ENCODE measurements around the gene OTP.

Gene OTP

DNA sequence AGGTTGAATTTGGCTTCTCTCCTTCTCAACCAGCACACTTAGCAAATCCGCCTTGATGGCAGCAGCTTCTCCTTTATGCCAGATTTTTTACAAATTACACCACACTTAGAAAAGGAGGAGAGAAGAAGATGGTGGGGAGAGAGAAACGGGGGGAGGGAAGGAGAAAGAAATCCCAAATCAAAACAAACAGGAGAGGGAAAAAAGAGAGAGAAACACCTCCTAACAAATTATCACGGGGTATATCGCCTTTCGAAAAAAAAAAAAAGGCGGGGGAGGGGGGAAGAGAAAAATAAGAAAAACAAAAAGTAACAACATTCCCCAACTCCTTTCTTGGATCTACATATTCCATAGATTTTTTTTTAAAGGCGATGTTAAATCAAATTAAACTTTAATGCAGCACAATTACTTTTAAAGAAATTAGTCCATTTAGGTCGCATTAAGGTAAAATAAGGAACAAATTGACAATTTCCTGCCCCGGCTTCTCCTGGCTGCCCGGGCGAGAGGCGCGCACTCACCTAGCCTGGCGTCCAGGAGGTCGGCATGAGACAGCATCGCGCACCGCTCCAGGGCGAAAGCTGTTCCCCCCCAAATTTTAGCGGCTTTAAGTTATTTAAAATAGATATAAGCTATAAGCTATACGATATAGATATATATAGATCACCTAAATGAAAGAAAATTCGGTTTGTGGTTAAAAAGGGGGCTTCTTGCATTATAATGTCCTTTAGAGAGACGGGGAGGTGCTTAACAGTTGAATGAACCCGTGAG, at the start of gene OTP:
Gene OTP (minus strand): TSS at position 716 of the 765 bp plus-strand sequence. CDS start 164 bp downstream, at position 552.
- DNase-seq (ENCODE audit: low read depth), result no peak

GRCh38 chr5:77683171-77683732, 44.7 kb upstream of the OTP start:
- no peak for DNase-seq (ENCODE audit: low read depth)

- no peak for DNase-seq (ENCODE audit: low read depth)
Observed at GRCh38 chr5:77670526-77670925, 32.0 kb upstream of the OTP start.

DNA sequence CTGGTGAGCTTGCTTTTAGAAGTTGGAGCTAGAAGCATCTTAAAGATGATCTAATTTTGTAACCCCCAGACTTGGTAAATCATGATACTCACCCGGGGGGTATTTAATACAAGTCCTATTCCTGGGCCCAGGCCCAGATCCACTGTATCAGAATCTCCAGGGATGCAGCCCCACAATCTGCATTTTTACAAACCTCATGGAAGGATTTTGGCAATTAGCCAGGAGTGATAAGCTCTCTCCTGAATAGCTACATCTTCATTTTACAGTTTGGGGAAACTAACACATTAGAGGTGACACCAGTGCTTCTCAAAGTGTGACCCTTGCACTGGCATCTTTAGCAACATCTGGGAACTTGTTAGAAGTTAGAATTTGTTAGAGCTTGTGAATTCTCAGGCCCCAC, 31.2 kb upstream of the OTP start:
- DNase-seq (ENCODE audit: low read depth), result no peak

DNA sequence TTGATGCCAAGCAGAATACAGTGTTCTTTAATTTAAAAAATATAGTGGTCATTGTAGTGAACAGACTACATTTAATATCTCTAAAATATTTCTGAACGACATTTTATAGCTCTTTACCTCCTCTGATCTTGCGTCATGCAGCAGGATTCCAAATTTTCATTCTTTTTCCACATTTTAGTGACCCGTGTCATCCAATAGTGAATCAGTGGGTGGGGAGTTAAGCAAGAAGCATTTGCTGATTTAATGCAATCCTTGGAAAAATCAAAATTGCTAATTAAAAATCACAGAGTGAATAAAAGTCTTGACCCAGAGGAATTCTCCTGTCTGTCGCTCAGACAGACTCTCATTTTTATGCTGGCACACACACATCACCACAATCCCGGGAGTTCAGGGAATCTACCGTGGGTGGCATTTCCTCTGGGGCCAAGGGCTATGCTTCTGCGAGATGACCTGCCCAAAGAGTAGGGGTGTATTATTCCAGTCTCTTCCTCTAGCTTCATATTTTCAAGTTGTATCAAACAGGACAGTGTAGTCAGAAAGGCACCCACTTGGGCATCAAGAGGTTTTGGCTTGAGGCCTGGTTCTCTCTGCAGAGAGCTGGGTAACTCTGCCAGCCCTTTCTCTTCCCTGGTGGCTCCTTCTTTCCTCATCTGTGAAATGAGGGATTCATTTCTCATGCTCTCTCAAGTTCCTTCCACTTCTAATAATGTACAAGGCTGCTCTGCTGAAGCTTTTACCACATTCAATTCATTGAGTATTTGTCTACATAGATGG, 24.8 kb upstream of the OTP start:
- no peak for DNase-seq (ENCODE audit: low read depth)

- no peak for DNase-seq (ENCODE audit: low read depth)
Observed at GRCh38 chr5:77662635-77663034, 24.1 kb upstream of the OTP start.

DNA sequence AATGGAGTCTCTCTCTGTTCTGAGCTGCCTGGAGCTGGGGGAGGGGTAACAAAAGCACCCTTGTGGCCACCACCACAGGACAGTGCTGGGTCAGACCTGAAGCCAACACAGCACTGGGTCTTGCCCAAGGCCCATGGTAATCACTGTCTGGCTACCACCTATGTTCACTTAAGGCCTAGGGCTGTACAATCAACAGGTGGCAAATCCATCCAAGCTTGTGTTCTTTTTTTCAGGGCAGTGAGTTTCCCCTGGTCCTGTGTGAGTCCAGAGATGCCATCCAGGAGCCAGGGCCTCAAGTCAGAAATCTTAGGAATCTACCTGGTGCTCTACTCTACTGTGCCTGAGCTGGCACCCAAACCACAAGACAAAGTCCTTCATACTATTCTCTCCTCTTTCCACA, 20.1 kb upstream of the OTP start:
- no peak for DNase-seq (ENCODE audit: low read depth)

DNA sequence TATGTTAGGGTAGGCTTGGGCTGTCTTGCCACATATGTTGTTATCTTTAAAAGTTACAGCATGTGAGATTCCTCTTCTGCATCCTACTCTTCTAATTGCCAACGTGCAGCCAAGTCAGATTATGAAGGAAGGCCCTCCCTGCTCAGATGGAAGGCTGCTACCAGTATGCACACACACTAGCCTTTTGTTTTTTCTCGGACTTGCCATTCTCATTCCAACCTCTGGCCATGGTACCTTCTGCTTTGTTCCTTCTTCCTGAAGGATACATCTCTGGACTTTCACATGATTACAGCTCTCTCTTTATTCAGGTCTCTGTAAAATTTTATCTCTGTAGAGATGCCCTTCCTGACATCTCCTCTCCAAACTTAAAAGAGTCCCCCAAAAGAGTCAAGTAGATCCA, 12.8 kb upstream of the OTP start:
- DNase-seq (ENCODE audit: low read depth), result no peak

- no peak for DNase-seq (ENCODE audit: low read depth)
Observed at GRCh38 chr5:77650686-77651085, 12.2 kb upstream of the OTP start.

GRCh38 chr5:77649776-77650175, 11.3 kb upstream of the OTP start:
- DNase-seq (ENCODE audit: low read depth), result no peak

DNA sequence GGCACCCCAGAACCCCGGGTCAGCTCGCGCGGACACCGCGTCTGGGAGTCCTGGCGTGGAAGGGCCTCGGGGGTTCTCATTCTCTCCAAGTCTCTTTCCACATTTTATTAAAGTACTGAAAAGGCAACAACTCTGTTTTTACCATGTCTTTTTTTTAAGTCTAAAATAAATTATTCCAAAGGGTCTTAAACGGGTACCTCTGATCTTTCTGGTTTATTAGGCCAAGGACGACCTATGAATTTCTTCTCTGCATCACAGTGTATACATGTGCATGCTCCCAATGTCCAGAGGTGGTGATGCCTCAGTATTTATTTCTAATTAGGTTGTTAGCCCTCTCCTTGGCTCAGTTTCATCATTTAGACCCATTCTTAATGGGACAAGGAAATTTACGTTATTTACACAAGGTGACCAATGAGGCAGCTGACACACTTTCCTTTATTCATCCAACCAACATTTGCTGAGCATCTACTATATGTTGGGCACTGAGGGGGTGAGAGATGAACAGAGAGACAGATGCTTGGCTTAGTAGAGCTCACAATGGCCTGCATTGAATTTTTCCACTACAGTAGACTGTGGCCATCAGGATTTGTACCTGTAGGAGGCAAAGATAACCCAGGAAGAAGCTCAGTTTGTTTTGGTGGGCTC, 7.6 kb upstream of the OTP start:
- no peak for DNase-seq (ENCODE audit: low read depth)

DNA sequence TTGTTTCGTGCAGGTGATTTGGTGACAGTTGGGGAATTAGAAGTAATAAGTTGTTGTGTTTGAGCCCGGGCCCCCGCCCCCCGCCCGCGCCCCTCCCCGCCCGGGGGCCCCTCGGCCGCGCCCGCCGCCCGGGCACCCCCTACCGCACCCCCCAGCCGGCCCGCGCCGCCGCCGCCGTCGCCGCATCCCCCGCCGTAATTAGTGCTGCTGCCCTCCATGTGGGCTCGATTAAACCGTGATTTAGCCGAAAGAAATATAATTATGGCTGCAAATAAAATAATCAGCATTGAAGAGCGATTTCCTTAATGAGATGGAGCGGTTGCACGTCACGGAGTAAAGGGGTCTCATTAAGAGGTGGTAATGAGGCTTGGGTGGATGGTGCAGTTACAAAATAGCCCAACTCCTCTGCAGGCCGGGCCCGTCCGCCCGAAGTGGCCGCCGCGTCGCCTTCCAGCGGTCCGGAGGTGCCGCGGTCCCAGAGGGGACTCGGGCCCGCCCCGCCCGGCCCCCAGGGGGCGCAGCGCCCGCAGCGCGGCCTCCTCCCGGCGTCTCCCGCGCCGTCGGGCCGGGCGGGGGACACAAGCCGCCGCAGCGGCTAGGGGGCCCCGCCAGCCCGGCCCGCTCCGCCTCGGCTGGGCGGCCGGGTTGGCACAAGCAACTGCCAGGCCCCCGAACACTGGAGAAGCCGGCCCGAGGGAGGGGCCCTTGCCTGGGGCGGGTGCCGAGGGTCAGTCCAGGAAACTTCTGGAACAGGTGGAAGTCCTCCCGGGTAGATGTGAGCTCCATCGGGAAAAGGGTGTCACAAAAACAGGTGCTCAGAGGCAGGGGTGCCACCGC, 6.9 kb upstream of the OTP start:
- DNase-seq (ENCODE audit: low read depth), result no peak

GRCh38 chr5:77644371-77645157, 6.1 kb upstream of the OTP start:
- no peak for DNase-seq (ENCODE audit: low read depth)

DNA sequence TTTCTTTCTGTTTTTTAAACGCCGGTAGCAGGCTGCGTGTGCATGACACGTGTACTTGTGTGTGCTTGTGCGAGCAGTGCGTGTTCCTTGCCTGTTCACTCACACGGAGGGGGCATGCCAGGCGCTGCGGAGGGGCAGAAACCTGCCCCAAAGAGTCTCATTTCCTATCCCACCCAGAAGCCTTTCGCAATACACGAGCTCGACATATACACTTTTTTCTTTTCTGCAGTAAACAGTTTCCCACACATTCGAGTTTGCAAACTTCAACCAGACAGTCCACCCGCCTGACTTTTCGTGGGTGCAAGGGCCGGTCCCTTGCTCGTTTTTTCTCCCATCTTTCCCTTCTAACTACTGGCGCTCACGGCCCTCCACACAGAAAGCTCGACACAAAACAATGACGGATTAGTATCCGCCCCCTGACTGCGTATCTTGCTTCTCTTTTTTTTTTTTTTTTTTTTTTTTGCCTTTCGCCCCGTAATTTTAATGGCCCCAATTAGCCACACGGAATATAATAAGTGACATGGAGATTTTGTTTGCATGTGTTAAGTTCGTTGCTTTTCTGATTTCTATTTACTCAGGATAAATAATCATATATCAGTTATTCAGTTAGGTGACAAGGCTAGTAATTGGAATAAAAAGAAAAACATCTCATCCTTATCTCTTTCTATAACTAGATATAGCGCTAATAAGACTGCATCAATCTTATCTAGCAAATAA, 5.3 kb upstream of the OTP start:
- DNase-seq (ENCODE audit: low read depth), result no peak

- no peak for DNase-seq (ENCODE audit: low read depth)
Observed at GRCh38 chr5:77642738-77643653, 4.5 kb upstream of the OTP start.

DNA sequence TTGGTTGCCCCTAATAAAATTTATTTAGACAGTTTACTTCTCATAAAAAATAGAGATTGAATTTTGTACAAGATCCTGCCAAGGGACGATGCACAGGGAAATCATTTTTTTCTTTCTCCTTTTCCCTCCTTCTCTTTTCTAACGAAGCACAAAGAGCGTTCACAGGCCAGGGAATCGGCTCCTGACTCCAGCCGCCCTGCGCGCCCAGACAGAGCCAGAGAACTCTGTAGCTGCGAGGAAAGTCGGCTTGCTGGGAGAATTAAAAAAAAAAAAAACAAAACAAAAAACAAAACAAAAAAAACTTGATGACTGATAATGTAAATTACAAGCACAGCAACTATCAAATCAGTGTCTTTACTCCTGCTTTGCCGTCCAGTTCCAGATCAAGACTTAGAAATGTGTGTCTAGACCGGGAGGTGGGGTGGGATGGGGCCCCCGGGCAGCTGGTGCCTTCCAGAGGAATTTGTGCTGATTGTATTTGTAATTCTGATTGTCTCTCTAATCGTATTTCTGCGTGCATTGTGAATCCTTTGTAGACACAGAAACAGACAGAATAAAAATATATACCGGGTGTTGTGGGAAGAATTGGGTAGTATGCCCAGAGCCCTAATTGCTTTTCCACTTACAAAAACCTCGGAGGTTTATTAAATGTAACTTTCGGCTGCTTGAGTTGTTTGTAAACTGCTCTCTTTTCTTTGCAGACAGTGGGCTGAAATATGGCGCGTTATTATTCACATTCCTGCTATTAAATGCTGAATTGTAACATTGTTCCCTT, 3.6 kb upstream of the OTP start:
- no peak for DNase-seq (ENCODE audit: low read depth)

- DNase-seq (ENCODE audit: low read depth), result no peak
Observed at GRCh38 chr5:77641397-77641943, 3.0 kb upstream of the OTP start.

Data from stimulated activated CD8-positive, alpha-beta memory T cell treated with anti-CD3 and anti-CD28 coated beads, Interleukin-12 subunit alpha, Interleukin-12 subunit beta, amount 100 ng/mL, for 1 hour (primary cell).